ENCODE measurements around the gene NSMCE3. TPM values are rescaled to one million over a fixed set of nuclear protein-coding genes. Genes with fewer than 3 reads are reported as not detected.

The NSMCE3 gene
- total RNA-seq, 2 donors from 2014 or later: 7.2 to 12.0 TPM

DNA sequence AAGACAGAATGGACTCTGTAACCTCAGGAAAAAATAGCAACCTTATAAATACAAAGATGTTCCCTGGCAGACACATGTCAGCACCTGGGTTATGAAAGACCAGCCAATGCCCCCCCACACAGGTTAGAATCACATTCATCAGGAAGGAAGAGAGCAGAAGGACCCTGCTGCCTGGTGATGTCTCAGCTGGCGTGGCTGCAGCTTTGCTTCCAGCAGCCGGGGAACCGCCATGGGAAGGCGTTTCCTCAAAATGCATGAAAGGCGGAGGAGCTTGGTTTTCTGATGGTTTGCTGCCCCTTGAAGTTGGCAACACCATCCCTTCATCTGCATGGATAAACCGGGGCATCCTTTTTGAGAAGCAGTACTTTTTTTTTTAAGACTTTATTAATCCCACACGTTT lies 10.9 kb upstream of the NSMCE3 start:
- H3K4me3 Mint-ChIP-seq: no peak overlapping the region
- H3K4me1 Mint-ChIP-seq: no peaks in the 10 kb centered on the region
- no peaks in the 10 kb centered on the region for H3K9me3 Mint-ChIP-seq
- no peaks in the 10 kb centered on the region for H3K36me3 Mint-ChIP-seq (ENCODE audit: low read depth)
- no peak for ATAC-seq (replicated peaks)
- H3K27me3 Mint-ChIP-seq: peaks cover 31% of the 10 kb centered on the region
- no peak overlapping the region for H3K27ac Mint-ChIP-seq

DNA sequence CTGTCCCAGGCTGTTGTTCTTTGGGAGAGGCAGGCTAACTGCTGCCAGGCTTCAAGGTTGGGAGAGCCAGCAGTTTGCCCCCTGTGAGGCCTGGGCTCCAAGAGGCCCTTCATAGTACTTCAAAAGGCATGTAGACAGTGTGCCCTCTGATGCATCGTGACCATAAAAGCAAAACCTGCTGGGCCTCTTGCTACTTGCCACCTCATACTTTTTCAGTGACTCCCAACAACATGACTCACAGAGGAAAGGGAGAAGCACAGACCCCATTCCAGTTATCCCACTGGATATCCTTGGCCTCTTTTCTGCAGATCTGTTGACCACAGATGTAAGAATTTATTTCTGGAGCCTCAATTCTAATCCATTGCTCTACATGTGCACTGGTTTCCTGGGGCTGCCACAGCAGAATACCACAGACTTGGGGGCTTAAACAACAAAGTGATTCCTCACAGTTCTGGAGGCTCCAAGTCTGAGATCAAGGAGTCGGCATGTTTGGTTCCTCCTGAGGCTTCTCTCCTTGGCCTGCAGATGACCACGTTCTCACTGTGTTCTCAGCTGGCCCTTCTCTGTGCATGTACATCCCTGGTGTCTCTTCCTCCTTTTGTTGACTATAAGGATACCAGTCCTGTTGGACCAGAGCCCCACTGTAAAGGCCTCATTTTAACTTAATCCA lies 8.9 kb upstream of the NSMCE3 start:
- Mint-ChIP-seq H3K27me3 (peaks cover 16% of the 10 kb centered on the region), H3K4me1 (no peaks in the 10 kb centered on the region), H3K27ac (no peak overlapping the region), H3K4me3 (no peak overlapping the region), H3K9me3 (no peaks in the 10 kb centered on the region), H3K36me3 (ENCODE audit: low read depth) (no peaks in the 10 kb centered on the region)
- no peak for ATAC-seq (replicated peaks)

GRCh38 chr15:29276366-29276765 lies 6.7 kb upstream of the NSMCE3 start:
- Mint-ChIP-seq H3K9me3 (no peaks in the 10 kb centered on the region), H3K36me3 (ENCODE audit: low read depth) (no peaks in the 10 kb centered on the region), H3K27ac (no peak overlapping the region), H3K27me3 (peaks cover 7% of the 10 kb centered on the region), H3K4me1 (no peaks in the 10 kb centered on the region), H3K4me3 (no peak overlapping the region)
- no peak for ATAC-seq (replicated peaks)

GRCh38 chr15:29275855-29276254 lies 6.2 kb upstream of the NSMCE3 start:
- H3K27me3 Mint-ChIP-seq: peaks cover 7% of the 10 kb centered on the region
- no peaks in the 10 kb centered on the region for H3K9me3 Mint-ChIP-seq
- H3K27ac Mint-ChIP-seq: no peak overlapping the region
- no peaks in the 10 kb centered on the region for H3K36me3 Mint-ChIP-seq (ENCODE audit: low read depth)
- H3K4me3 Mint-ChIP-seq: no peak overlapping the region
- no peaks in the 10 kb centered on the region for H3K4me1 Mint-ChIP-seq
- no peak for ATAC-seq (replicated peaks)

DNA sequence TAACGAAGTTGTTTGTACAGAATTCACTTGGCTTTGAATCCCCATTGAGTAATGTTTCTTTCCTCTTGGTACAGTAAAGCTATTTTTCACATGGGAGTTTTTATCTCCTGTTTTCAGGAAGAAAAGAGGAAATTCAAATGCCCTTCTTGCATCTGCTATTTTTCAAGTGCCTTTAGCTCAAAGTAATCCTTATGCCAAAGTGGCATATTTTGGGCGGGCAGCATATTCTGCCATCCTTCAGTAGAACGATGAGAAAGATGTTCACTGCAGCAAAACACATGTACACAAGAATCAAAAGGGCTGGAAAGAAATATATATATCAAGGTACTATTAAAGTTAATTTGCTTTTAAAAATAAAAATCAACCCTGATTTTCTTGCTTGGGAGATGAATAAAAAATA lies 5.3 kb upstream of the NSMCE3 start:
- no peak for ATAC-seq (replicated peaks)
- Mint-ChIP-seq H3K4me1 (peaks cover under 1% of the 10 kb centered on the region), H3K36me3 (ENCODE audit: low read depth) (peaks cover under 1% of the 10 kb centered on the region), H3K4me3 (no peak overlapping the region), H3K9me3 (no peaks in the 10 kb centered on the region), H3K27me3 (peaks cover under 1% of the 10 kb centered on the region), H3K27ac (no peak overlapping the region)

DNA sequence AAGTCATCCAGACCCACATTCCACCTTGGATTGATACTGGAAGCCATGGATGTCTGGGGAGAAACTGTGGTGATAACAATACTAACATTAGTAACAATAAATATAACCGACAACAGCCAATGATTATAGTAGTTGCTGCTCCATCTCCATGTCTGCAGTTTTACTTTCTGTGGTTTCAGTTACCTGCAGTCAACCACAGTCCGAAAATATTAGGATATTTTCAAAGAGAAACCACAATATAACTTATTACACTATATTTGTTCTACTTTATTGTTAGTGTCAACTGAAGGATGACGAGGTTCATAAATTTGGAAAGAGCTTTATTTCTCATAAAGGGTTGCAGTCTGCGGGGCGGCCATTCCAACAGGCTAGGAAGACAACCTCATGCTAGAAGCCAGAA lies 2.6 kb upstream of the NSMCE3 start:
- H3K4me1 Mint-ChIP-seq: peaks cover 7% of the 10 kb centered on the region
- H3K27me3 Mint-ChIP-seq: no peaks in the 10 kb centered on the region
- no peak overlapping the region for H3K27ac Mint-ChIP-seq
- no peak for ATAC-seq (replicated peaks)
- peaks cover 18% of the 10 kb centered on the region for H3K36me3 Mint-ChIP-seq (ENCODE audit: low read depth)
- H3K4me3 Mint-ChIP-seq: no peak overlapping the region
- H3K9me3 Mint-ChIP-seq: no peaks in the 10 kb centered on the region

- no peak for ATAC-seq (replicated peaks)
- H3K27me3 Mint-ChIP-seq: no peaks in the 10 kb centered on the region
- H3K4me3 Mint-ChIP-seq: peak overlapping the region; percentile 95
- H3K27ac Mint-ChIP-seq: no peak overlapping the region
- H3K9me3 Mint-ChIP-seq: no peaks in the 10 kb centered on the region
- H3K36me3 Mint-ChIP-seq (ENCODE audit: low read depth): peaks cover 25% of the 10 kb centered on the region
- peaks cover 14% of the 10 kb centered on the region for H3K4me1 Mint-ChIP-seq
Observed at GRCh38 chr15:29270976-29271375, 1.4 kb upstream of the NSMCE3 start.

GRCh38 chr15:29270169-29270955 lies 740 bp upstream of the NSMCE3 start:
- H3K27ac Mint-ChIP-seq: peak overlapping the region; percentile 97
- H3K9me3 Mint-ChIP-seq: no peaks in the 10 kb centered on the region
- H3K4me1 Mint-ChIP-seq: peaks cover 14% of the 10 kb centered on the region
- peak; percentile 36 for ATAC-seq (replicated peaks)
- peak overlapping the region; percentile 95 for H3K4me3 Mint-ChIP-seq
- no peaks in the 10 kb centered on the region for H3K27me3 Mint-ChIP-seq
- peaks cover 25% of the 10 kb centered on the region for H3K36me3 Mint-ChIP-seq (ENCODE audit: low read depth)

DNA sequence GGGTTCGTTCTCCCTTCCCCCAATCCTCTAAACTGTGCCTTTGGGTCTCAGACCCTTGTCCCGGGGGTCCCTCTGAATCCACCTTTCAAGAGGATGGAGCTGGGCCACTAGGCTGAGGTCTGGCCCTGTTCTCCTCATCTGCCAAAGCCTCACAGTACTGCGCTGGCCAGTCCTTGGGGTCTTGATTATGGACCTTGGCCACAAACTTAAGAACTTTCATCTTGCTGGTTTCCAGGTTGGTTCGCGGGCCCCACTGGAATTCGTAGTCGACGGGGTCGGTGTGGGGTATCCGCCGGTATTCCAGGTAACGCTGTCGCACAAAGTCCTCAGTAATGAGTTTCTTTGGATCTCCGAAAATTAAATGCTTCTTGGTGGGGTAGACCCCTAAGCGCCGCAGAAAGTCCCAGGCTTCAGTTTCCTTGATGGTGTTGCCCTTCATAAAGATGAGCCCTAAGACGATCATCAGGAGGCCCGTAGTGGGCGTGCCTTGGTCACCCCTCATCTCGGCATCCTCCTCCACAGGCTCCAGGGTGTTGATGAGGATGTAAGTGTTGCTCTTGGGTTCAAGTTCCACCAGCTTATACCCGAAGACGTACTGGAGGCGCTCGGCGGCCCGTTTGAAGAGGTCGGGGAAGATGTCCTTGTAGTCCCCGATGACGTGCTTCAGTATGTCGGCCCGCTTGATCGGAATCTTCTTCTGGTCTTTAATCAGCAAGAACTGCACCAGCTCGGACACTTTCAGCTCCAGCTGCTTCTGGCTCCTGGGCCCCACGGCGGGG lies 727 bp downstream of the NSMCE3 start:
- peak overlapping the region; percentile 95 for H3K4me3 Mint-ChIP-seq
- peak overlapping the region; percentile 97 for H3K27ac Mint-ChIP-seq
- peaks cover 14% of the 10 kb centered on the region for H3K4me1 Mint-ChIP-seq
- ATAC-seq (replicated peaks): peak; percentile 42
- H3K27me3 Mint-ChIP-seq: no peaks in the 10 kb centered on the region
- no peaks in the 10 kb centered on the region for H3K9me3 Mint-ChIP-seq
- H3K36me3 Mint-ChIP-seq (ENCODE audit: low read depth): peaks cover 25% of the 10 kb centered on the region

DNA sequence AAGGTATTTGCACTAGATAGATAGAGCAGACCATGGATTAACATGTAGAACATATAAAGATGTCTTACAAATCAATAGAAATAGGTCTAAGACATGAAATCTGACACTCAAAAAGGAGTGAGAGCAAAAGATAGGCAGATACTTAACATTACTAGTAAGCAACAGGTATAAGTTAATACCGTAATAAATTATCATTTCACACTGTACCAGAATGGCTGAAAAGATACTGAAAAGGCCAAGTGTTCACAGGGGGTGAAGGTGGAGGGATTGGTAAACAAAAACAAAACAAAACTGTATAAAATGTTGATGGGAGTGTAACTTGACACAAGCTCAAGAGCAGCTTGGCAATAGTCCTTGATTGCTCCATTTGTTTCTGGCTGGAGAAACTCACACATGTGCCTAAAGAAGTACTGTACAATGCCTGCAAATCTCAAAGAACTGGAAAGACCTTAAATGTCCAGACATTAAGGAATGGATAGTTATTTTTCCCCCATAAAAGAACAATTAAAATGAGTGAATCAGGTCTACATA lies 3.5 kb downstream of the NSMCE3 start:
- ATAC-seq (replicated peaks): no peak
- Mint-ChIP-seq H3K27me3 (no peaks in the 10 kb centered on the region), H3K4me1 (peaks cover 14% of the 10 kb centered on the region), H3K27ac (no peak overlapping the region), H3K9me3 (no peaks in the 10 kb centered on the region), H3K4me3 (peak overlapping the region; percentile 95), H3K36me3 (ENCODE audit: low read depth) (peaks cover 25% of the 10 kb centered on the region)

- H3K27ac Mint-ChIP-seq: no peak overlapping the region
- ATAC-seq (replicated peaks): no peak
- no peak overlapping the region for H3K4me3 Mint-ChIP-seq
- H3K9me3 Mint-ChIP-seq: no peaks in the 10 kb centered on the region
- H3K36me3 Mint-ChIP-seq (ENCODE audit: low read depth): peaks cover 9% of the 10 kb centered on the region
- peaks cover 11% of the 10 kb centered on the region for H3K4me1 Mint-ChIP-seq
- no peaks in the 10 kb centered on the region for H3K27me3 Mint-ChIP-seq
Observed at GRCh38 chr15:29263289-29263688, 6.3 kb downstream of the NSMCE3 start.

GRCh38 chr15:29262738-29263137 lies 6.9 kb downstream of the NSMCE3 start:
- no peaks in the 10 kb centered on the region for H3K27me3 Mint-ChIP-seq
- H3K4me1 Mint-ChIP-seq: peaks cover 11% of the 10 kb centered on the region
- H3K4me3 Mint-ChIP-seq: no peak overlapping the region
- H3K27ac Mint-ChIP-seq: no peak overlapping the region
- no peak for ATAC-seq (replicated peaks)
- no peaks in the 10 kb centered on the region for H3K9me3 Mint-ChIP-seq
- peaks cover 9% of the 10 kb centered on the region for H3K36me3 Mint-ChIP-seq (ENCODE audit: low read depth)

GRCh38 chr15:29260896-29261295 lies 8.7 kb downstream of the NSMCE3 start:
- no peaks in the 10 kb centered on the region for H3K36me3 Mint-ChIP-seq (ENCODE audit: low read depth)
- peaks cover 2% of the 10 kb centered on the region for H3K27me3 Mint-ChIP-seq
- H3K27ac Mint-ChIP-seq: no peak overlapping the region
- H3K4me3 Mint-ChIP-seq: no peak overlapping the region
- H3K4me1 Mint-ChIP-seq: no peaks in the 10 kb centered on the region
- no peaks in the 10 kb centered on the region for H3K9me3 Mint-ChIP-seq
- no peak for ATAC-seq (replicated peaks)

- peaks cover 3% of the 10 kb centered on the region for H3K27me3 Mint-ChIP-seq
- no peak overlapping the region for H3K27ac Mint-ChIP-seq
- no peaks in the 10 kb centered on the region for H3K36me3 Mint-ChIP-seq (ENCODE audit: low read depth)
- ATAC-seq (replicated peaks): no peak
- no peaks in the 10 kb centered on the region for H3K9me3 Mint-ChIP-seq
- H3K4me1 Mint-ChIP-seq: no peaks in the 10 kb centered on the region
- H3K4me3 Mint-ChIP-seq: no peak overlapping the region
Observed at GRCh38 chr15:29259233-29259632, 10.4 kb downstream of the NSMCE3 start.

Data from activated T-helper 17 cell treated with anti-CD3 and anti-CD28 coated beads, Interleukin-2, amount 50 U/mL, for 72 hours (primary cell).